Keratinocyte (primary cell): Measurements from ENCODE around the gene NEUROG1. TPM values are rescaled to one million over a fixed set of nuclear protein-coding genes. Genes with fewer than 3 reads are reported as not detected.
A peak's percentile ranks its signal among the peaks of the same experiment; 100 is the strongest.

Experiments used
- DNase-seq: peaks from one replicate; pipeline ENCODE4 v3.0.0-alpha.2; 2011; ENCODE audit warnings: low read depth, missing footprints, low spot score
- FAIRE-seq: peaks from 2 replicates; lab custom pipeline; 2011; peaks lifted over from hg19 to GRCh38; lab: Jason Lieb, UNC
- H2AFZ ChIP-seq: 2 replicates; pipeline ENCODE4 v1.6.0; 2012; ENCODE audit warnings: low read length, control low read depth, inconsistent platforms; ENCODE audit not compliant: control insufficient read depth
- H3K27ac ChIP-seq: 2 replicates; pipeline ENCODE4 v1.5.1; 2011; ENCODE audit warnings: low read length; ENCODE audit not compliant: control insufficient read depth, insufficient read depth
- H3K27me3 ChIP-seq: 3 replicates; pipeline ENCODE4 v1.6.0; 2011; ENCODE audit warnings: low read length; ENCODE audit not compliant: control insufficient read depth, insufficient read depth; ENCODE audit errors: extremely low read depth
- H3K36me3 ChIP-seq, 2 experiments: 2 replicates in 1 of 2; 3 replicates in 1 of 2; pipeline ENCODE4 v1.5.1; 2011; ENCODE audit warnings: low read length in 2 of 2, mild to moderate bottlenecking in 1 of 2; ENCODE audit not compliant: control insufficient read depth in 2 of 2, insufficient read depth in 2 of 2; ENCODE audit errors: extremely low read depth in 1 of 2
- H3K4me1 ChIP-seq: 3 replicates; pipeline ENCODE4 v1.5.1; 2011; ENCODE audit warnings: low read length; ENCODE audit not compliant: control insufficient read depth, insufficient read depth; ENCODE audit errors: extremely low read depth
- H3K4me2 ChIP-seq: 3 replicates; pipeline ENCODE4 v1.6.0; 2011; ENCODE audit warnings: low read depth, low read length; ENCODE audit not compliant: control insufficient read depth, insufficient read depth; ENCODE audit errors: extremely low read depth
- H3K4me3 ChIP-seq, 3 experiments: fragments of 200-600 bp in 1 of 3; sonication (generic) in 1 of 3; 2 replicates in 2 of 3; 3 replicates in 1 of 3; pipeline ENCODE4 v1.5.1; 2011 to 2016; ENCODE audit warnings: low read length in 3 of 3, mild to moderate bottlenecking in 3 of 3, control low read depth in 2 of 3, inconsistent platforms in 1 of 3, low read depth in 1 of 3, mixed read lengths in 1 of 3, mixed run types in 1 of 3, moderate library complexity in 1 of 3; ENCODE audit not compliant: control insufficient read depth in 2 of 3, insufficient read depth in 2 of 3; ENCODE audit errors: extremely low read depth in 1 of 3
- H3K79me2 ChIP-seq: 2 replicates; pipeline ENCODE4 v1.6.0; 2012; ENCODE audit warnings: low read length; ENCODE audit not compliant: control insufficient read depth, insufficient read depth
- H3K9ac ChIP-seq: 3 replicates; pipeline ENCODE4 v1.6.0; 2011; ENCODE audit warnings: low read length; ENCODE audit not compliant: control insufficient read depth, insufficient read depth; ENCODE audit errors: extremely low read depth
- H3K9me1 ChIP-seq: 3 replicates; pipeline ENCODE4 v1.6.0; 2011; ENCODE audit warnings: low read length; ENCODE audit not compliant: control insufficient read depth, insufficient read depth; ENCODE audit errors: extremely low read depth
- H3K9me3 ChIP-seq: 2 replicates; pipeline ENCODE4 v1.5.1; 2012; ENCODE audit warnings: low read depth, low read length; ENCODE audit not compliant: control insufficient read depth
- H4K20me1 ChIP-seq: 3 replicates; pipeline ENCODE4 v1.6.0; 2011; ENCODE audit warnings: low read length; ENCODE audit not compliant: control insufficient read depth, insufficient read depth; ENCODE audit errors: extremely low read depth
- CTCF ChIP-seq, 3 experiments: IDR thresholded peaks in 1 of 3; conservative IDR thresholded peaks in 1 of 3; optimal IDR thresholded peaks in 1 of 3; 2 replicates in 2 of 3; 3 replicates in 1 of 3; pipeline versions ENCODE3 to v1.5.1; 2011; ENCODE audit warnings: low read length in 3 of 3, mild to moderate bottlenecking in 3 of 3, moderate library complexity in 2 of 3, control low read depth in 1 of 3, inconsistent platforms in 1 of 3; ENCODE audit not compliant: insufficient read depth in 2 of 3; ENCODE audit errors: extremely low read depth in 1 of 3
- EZH2 ChIP-seq: IDR thresholded peaks from one replicate; pipeline ENCODE4 v1.6.1; 2012; ENCODE audit warnings: inconsistent platforms, mild to moderate bottlenecking, low read length, moderate library complexity
- dilution Hi-C: fragments of 300-500 bp; cut with MboI; formaldehyde crosslinking; loops from one replicate; pipeline ENCODE4 v1.7.0; 2020; ENCODE audit warnings: low sequenced_read_pairs; ENCODE audit not compliant: extremely low pct_ligation_motif_present
- polyA plus RNA-seq, 5 experiments: library from polyadenylated mRNA; depleted of rRNA in 3 of 5; stranded (reverse) in 3 of 5; stranded (forward) in 1 of 5; unstranded in 1 of 5; fragments of >200 nt; gene quantifications; 1 replicate in 1 of 5; 2 replicates in 3 of 5; 3 replicates in 1 of 5; pipeline versions ENCODE4 v1.2.1 to v1.2.3, GENCODE V29; 2011 to 2012; ENCODE audit warnings: missing spikeins in 2 of 5, low read depth in 1 of 5, low replicate concordance in 1 of 5

NEUROG1 gene
- polyA plus RNA-seq, 1 donor (not counting 4 experiments of a cell fraction or from before 2014, with no cell fraction given) = not detected

GRCh38 chr5:135494196-135494595 lies 41.6 kb downstream of the NEUROG1 start:
- H3K27me3 ChIP-seq = no peaks in the 10 kb centered on the region
- no peaks in the 10 kb centered on the region for H3K36me3 ChIP-seq
- H3K9me1 ChIP-seq = peaks cover 4% of the 10 kb centered on the region
- DNase-seq (no peak), FAIRE-seq (peak; percentile 51)
- peak overlapping the region; percentile 17 for H2AFZ ChIP-seq
- H4K20me1 ChIP-seq = no peaks in the 10 kb centered on the region
- H3K4me1 ChIP-seq = peaks cover 52% of the 10 kb centered on the region
- H3K4me3 ChIP-seq = peak overlapping the region in 1 of 3 experiments; percentile 3
- no peaks in the 10 kb centered on the region for H3K79me2 ChIP-seq
- dilution Hi-C loops = no loop called here
- peak overlapping the region; percentile 70 for H3K27ac ChIP-seq
- peak overlapping the region; percentile 35 for H3K9ac ChIP-seq
- peak overlapping the region; percentile 63 for H3K4me2 ChIP-seq
- TF ChIP-seq EZH2 (no peak), CTCF (optimal IDR thresholded peaks at IDR 0.05 in 1 of 3, IDR thresholded peaks at IDR 0.05 in 1 of 3, conservative IDR thresholded peaks at IDR 0.05 in 1 of 3; ENCODE audit: extremely low read depth in 1 of 3, insufficient read depth in 2 of 3, low read length in 3 of 3) (no peak)
- no peaks in the 10 kb centered on the region for H3K9me3 ChIP-seq

GRCh38 chr5:135493406-135494180 lies 42.2 kb downstream of the NEUROG1 start:
- dilution Hi-C loops = no loop called here
- peaks cover 57% of the 10 kb centered on the region for H3K4me1 ChIP-seq
- H3K79me2 ChIP-seq = no peaks in the 10 kb centered on the region
- H3K9me3 ChIP-seq = no peaks in the 10 kb centered on the region
- H3K4me3 ChIP-seq = peak overlapping the region in 1 of 3 experiments; percentile 30
- peak overlapping the region; percentile 70 for H3K27ac ChIP-seq
- H3K36me3 ChIP-seq = no peaks in the 10 kb centered on the region
- DNase-seq (peak; percentile 87), FAIRE-seq (peak; percentile 97)
- peak overlapping the region; percentile 63 for H3K4me2 ChIP-seq
- peak overlapping the region; percentile 17 for H2AFZ ChIP-seq
- no peaks in the 10 kb centered on the region for H3K27me3 ChIP-seq
- H3K9ac ChIP-seq = peak overlapping the region; percentile 35
- H4K20me1 ChIP-seq = no peaks in the 10 kb centered on the region
- TF ChIP-seq EZH2 (no peak), CTCF (optimal IDR thresholded peaks at IDR 0.05 in 1 of 3, IDR thresholded peaks at IDR 0.05 in 1 of 3, conservative IDR thresholded peaks at IDR 0.05 in 1 of 3; ENCODE audit: extremely low read depth in 1 of 3, insufficient read depth in 2 of 3, low read length in 3 of 3) (no peak)
- H3K9me1 ChIP-seq = peaks cover 4% of the 10 kb centered on the region
